GM12873 (cell line): Measurements from ENCODE around the gene RNF145.

ENCODE experiments used
- TF ChIP-seq, protein P1 (sequence below): IDR thresholded peaks from 2 replicates; pipeline ENCODE4 v1.5.1; 2012; ENCODE audit warnings: low read depth, mild to moderate bottlenecking, moderate library complexity, low read length, control low read depth; ENCODE audit not compliant: insufficient read depth; ENCODE audit errors: missing control alignments

RNF145 gene

DNA sequence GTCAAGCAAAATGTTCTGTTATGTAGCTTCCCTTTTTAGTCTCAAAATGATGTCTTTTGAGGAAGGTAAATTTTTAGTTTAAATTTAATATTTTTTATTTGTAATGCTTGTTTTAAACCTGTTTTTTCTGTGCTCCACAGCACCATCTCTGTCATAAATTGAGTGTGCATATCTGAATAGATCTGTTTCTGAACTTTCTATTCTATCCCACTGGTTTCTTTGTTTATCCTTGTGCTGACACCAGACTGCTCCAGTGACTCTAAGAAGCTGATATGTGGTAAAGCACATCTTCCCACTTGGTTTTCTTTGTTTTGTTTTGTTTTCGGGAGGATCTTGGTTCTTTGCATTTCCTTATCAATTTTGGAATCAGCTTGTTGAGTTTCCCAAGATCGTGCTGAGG is 7.1 kb upstream of the RNF145 start:
- TF ChIP-seq, protein P1, sequence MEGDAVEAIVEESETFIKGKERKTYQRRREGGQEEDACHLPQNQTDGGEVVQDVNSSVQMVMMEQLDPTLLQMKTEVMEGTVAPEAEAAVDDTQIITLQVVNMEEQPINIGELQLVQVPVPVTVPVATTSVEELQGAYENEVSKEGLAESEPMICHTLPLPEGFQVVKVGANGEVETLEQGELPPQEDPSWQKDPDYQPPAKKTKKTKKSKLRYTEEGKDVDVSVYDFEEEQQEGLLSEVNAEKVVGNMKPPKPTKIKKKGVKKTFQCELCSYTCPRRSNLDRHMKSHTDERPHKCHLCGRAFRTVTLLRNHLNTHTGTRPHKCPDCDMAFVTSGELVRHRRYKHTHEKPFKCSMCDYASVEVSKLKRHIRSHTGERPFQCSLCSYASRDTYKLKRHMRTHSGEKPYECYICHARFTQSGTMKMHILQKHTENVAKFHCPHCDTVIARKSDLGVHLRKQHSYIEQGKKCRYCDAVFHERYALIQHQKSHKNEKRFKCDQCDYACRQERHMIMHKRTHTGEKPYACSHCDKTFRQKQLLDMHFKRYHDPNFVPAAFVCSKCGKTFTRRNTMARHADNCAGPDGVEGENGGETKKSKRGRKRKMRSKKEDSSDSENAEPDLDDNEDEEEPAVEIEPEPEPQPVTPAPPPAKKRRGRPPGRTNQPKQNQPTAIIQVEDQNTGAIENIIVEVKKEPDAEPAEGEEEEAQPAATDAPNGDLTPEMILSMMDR: no peak

DNA sequence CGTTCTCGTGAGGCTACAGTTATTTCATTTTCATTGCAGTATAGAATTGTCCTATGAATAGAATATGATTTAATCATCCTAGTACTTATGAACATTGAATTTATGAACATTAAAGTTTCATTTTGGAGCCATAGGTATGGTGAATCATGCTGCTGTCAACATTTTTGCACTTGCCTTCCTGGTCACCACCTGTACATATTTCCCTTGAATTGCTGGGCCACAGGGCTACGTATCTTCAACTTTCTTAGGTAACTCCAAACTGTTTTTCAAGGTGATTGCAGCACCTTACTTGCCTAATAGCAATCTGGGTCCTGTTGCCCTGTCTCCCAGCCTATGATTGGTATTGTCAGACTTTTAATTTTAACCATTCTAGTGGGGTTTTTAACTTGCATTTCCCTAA is 6.5 kb upstream of the RNF145 start:
- TF ChIP-seq, protein P1: no peak

- TF ChIP-seq, protein P1: no peak
Observed at GRCh38 chr5:159214486-159215271, 5.3 kb upstream of the RNF145 start.

DNA sequence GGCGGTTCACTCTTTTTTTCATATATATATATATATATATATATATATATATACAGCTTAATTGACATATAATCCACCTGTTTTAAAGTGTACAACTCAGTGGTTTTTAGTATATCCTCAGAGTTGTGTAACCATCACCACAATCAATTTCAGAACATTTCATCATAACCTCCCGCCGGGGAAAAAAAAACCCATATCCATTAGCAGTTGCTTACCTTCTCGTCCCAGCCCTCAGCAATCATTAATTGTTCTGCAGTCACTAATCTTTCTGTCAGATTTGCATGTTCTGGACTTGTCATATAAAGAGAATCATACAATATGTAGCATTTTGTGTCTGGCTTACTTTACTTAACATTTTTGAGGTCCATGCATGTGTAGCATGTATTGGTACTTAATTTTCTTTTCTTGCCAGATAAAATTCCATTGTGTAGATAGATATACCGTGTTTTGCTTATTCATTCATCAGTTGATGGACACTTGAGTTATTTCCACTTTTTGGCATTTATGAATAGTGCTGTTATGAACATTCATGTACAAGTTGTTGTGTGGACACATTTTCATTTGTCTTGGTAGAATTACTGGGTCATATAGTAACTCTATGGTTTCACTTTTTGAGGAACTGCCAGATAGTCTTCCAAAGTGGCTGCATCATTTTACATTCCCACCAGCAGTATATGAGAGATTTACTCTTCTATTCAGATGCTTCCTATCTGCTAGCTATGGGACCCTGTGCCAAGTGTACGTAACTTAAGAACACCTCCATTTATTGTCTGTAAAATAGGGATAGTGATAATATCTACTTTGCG is 3.5 kb upstream of the RNF145 start:
- TF ChIP-seq, protein P1: no peak

DNA sequence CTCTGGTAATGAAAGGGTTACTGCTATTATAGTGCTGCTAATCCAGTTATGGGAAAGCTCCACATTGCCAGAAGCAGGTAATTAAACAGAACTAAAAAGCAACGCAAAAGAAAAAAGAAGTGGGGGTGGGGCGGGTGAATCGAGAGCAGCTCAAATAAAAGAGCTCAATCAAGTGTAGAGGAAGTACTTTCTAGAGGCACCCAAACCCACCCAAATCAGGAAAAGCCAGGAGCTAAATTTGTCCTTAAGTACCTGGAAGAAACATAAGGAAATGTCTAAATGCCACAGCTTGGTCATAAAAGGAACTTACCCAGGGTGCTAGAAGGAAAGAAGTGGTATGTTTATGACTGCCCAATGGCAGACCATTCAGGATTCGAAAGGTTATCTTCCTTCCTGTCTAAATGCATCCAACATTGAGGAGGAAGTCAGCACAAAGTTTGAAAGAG is 2.4 kb upstream of the RNF145 start:
- TF ChIP-seq, protein P1: no peak

GRCh38 chr5:159210846-159211245 is 1.5 kb upstream of the RNF145 start:
- TF ChIP-seq, protein P1: no peak

DNA sequence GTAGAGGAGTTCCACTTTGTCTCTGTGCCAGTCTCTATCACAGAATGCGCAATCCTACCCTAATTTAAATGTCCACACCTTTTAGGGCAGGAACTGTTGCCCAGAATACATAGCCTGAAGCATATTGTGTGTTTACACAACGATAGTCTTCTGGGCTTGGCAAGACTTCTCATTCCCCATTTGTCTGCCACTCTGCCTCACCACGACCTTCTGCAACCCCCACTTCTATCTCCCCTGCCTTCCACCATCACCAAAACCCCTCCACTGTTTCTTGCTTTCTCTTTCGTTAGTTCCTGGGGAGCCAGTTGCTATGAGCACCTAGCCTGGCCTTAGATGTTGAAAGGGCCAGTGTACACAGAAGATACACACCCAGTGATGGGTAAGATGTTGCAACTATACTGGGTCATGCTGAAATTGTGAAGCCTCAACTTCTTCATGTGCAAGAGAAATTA is 883 bp upstream of the RNF145 start:
- TF ChIP-seq, protein P1: no peak
